Endometrial microvascular endothelial cells (primary cell): ENCODE measurements around the gene DOCK3. TPM values are rescaled to one million over a fixed set of nuclear protein-coding genes. Genes with fewer than 3 reads are reported as not detected.

Experiments
- in situ Hi-C: cut with HindIII; loops from 2 replicates; pipeline ENCODE4 v1.10.0; 2017; ENCODE audit warnings: low sequenced_read_pairs, low pct_unique_long_range_greater_than_20kb; ENCODE audit errors: inconsistent ontology term
- total RNA-seq: library from RNA; depleted of rRNA; stranded (reverse); fragments of >200 nt; gene quantifications from one replicate; pipeline ENCODE4 v1.2.3, GENCODE V29; 2015; ENCODE audit errors: inconsistent ontology term

Gene DOCK3
- total RNA-seq, 1 donor from 2014 or later: not detected

- in situ Hi-C loops: loop anchor here (25.0 kb wide), 2 partner anchors 280 to 780 kb away; partner anchors contain the start of genes CISH and MAPKAPK3
Observed at GRCh38 chr3:51392355-51393133, 717.8 kb downstream of the DOCK3 start.

- in situ Hi-C loops: loop anchor here (25.0 kb wide), 2 partner anchors 281 to 781 kb away; partner anchors contain the start of genes CISH and MAPKAPK3
Observed at GRCh38 chr3:51393134-51393495, 718.4 kb downstream of the DOCK3 start.

GRCh38 chr3:51393564-51393963, 718.8 kb downstream of the DOCK3 start:
- in situ Hi-C loops: loop anchor here (25.0 kb wide), 2 partner anchors 281 to 781 kb away; partner anchors contain the start of genes CISH and MAPKAPK3

- in situ Hi-C loops: loop anchor here (25.0 kb wide), 2 partner anchors 282 to 782 kb away; partner anchors contain the start of genes CISH and MAPKAPK3
Observed at GRCh38 chr3:51394541-51394940, 719.8 kb downstream of the DOCK3 start.

GRCh38 chr3:51395493-51396213, 720.9 kb downstream of the DOCK3 start:
- in situ Hi-C loops: loop anchor here (25.0 kb wide), 2 partner anchors 283 to 783 kb away; partner anchors contain the start of genes CISH and MAPKAPK3

- in situ Hi-C loops: loop anchor here (25.0 kb wide), 2 partner anchors 284 to 784 kb away; partner anchors contain the start of genes CISH and MAPKAPK3
Observed at GRCh38 chr3:51396401-51396800, 721.7 kb downstream of the DOCK3 start.

- in situ Hi-C loops: loop anchor here (25.0 kb wide), 2 partner anchors 285 to 785 kb away; partner anchors contain the start of genes CISH and MAPKAPK3
Observed at GRCh38 chr3:51397392-51397791, 722.7 kb downstream of the DOCK3 start.

GRCh38 chr3:51398595-51399310, 724.0 kb downstream of the DOCK3 start:
- in situ Hi-C loops: loop anchor here (25.0 kb wide), 2 partner anchors 286 to 786 kb away; partner anchors contain the start of genes CISH and MAPKAPK3

GRCh38 chr3:51400166-51400565, 725.4 kb downstream of the DOCK3 start:
- in situ Hi-C loops: no loop called here

- in situ Hi-C loops: no loop called here
Observed at GRCh38 chr3:51401735-51402134, 727.0 kb downstream of the DOCK3 start.

GRCh38 chr3:51403675-51404074, 728.9 kb downstream of the DOCK3 start:
- in situ Hi-C loops: no loop called here

GRCh38 chr3:51408021-51408420, 733.3 kb downstream of the DOCK3 start:
- in situ Hi-C loops: no loop called here

- in situ Hi-C loops: no loop called here
Observed at GRCh38 chr3:51408813-51409212, 734.1 kb downstream of the DOCK3 start.

GRCh38 chr3:51422211-51422610, 747.5 kb downstream of the DOCK3 start:
- in situ Hi-C loops: no loop called here

GRCh38 chr3:51426921-51427320, 752.2 kb downstream of the DOCK3 start:
- in situ Hi-C loops: no loop called here

GRCh38 chr3:51429138-51429537, 754.4 kb downstream of the DOCK3 start:
- in situ Hi-C loops: no loop called here
